ENCODE data around the gene POLR3F.

The POLR3F gene

DNA sequence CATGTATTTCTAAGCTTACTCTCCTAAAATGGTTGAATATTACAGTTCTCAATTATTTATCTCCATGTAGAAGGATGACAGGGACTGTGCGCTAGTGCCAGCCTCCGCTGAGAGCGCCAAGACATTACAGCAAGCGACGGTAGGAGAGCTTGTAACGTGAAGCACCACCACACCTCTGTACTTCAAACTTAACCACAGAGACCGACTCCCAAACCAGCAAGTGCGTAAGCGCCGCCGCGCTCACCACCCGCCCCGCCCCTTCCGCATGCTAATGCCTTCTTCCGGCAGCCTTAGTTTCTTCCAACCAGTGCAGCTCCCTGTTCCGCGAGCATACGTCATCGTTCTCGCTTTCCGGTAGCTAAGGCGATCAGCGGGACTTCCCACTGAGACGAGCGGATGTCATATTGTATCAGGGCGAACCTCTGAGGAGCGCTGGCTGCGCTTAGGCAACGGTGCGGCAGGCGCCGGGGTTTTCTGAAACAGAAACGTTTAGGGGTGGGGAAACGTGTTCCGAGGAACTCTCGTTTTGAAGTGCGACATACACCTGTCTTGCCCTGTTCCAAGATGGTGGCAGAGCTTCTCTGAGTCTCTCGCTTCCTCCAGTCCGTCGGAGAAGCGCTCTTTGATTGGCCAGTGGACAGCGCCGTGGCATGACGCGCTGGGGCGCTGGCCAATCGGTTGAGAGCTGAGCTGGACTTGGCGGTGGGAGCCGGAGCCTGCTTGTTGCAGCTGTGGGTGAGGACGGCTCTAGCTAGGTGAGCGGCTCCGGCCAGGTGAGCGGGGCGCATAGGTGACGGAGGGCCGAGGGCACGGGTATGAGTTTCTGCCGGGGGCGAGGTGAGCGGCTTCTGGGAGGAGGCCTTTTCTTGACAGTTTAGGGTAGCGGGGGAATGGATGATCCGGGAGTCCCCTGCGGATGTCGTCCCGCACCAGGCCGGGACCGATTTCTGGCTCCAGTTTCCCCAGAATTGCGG lies 40.3 kb downstream of the POLR3F start, which contains the start of gene SEC23B:
Gene SEC23B, plus strand, starts transcription at position 723 of the 974 bp plus-strand sequence. CDS start 2,896 bp downstream, outside the sequence.
- ChIA-PET CTCF (interaction anchor here (0.6 to 0.7 kb wide), 2 partner anchors 283 to 1178 kb away, joined by 3 to 4 read pairs; no protein-coding TSS in a partner anchor), POLR2A (interaction anchor here (0.8 to 4.0 kb wide), 14 partner anchors 10 to 367 kb away, joined by 3 to 90 read pairs (median 4); partner anchors contain the start of genes DZANK1, POLR3F, RBBP9 and SMIM26)
- H3K4me3 ChIP-seq (ENCODE audit: low read depth, low read length): peak within 1 kb of the TSS; percentile 92
- TF ChIP-seq ZNF521 (tag by site-specific recombination; IDR thresholded peaks at IDR 0.05) (no peak), ZNF76 (tag by site-specific recombination; IDR thresholded peaks at IDR 0.05; ENCODE audit: borderline replicate concordance, low read depth) (peak; percentile 79), ZNF558 (tag by site-specific recombination; IDR thresholded peaks at IDR 0.05) (no peak; the same call in 1 of the 2 replicates), ZNF140 (tag by site-specific recombination; IDR thresholded peaks at IDR 0.05) (no peak), ZNF701 (tag by site-specific recombination; IDR thresholded peaks at IDR 0.05) (no peak), ZNF621 (tag by site-specific recombination; IDR thresholded peaks at IDR 0.05) (no peak), GLIS1 (tag by site-specific recombination; IDR thresholded peaks at IDR 0.05) (peak; percentile 38; the same call in 1 of the 2 replicates), KLF8 (tag by site-specific recombination; IDR thresholded peaks at IDR 0.05) (peak; percentile 68; the same call in 1 of the 2 replicates), SCRT2 (tag by site-specific recombination; IDR thresholded peaks at IDR 0.05) (peak; percentile 97), ZNF19 (tag by site-specific recombination; IDR thresholded peaks at IDR 0.05; ENCODE audit: low read depth) (no peak), ZNF169 (tag by site-specific recombination; IDR thresholded peaks at IDR 0.05) (no peak), ZNF266 (tag by site-specific recombination; IDR thresholded peaks at IDR 0.05; ENCODE audit: low read depth) (no peak), ZNF223 (tag by site-specific recombination; IDR thresholded peaks at IDR 0.05) (no peak), MEIS1 (CRISPR knock-in tag; IDR thresholded peaks at IDR 0.05; ENCODE audit: borderline replicate concordance) (no peak), SCRT1 (tag by site-specific recombination; IDR thresholded peaks at IDR 0.05; ENCODE audit: borderline replicate concordance) (no peak), ZNF830 (tag by site-specific recombination; IDR thresholded peaks at IDR 0.05; ENCODE audit: low read depth) (no peak), ZNF610 (tag by site-specific recombination; IDR thresholded peaks at IDR 0.05; ENCODE audit: borderline replicate concordance) (peak; percentile 33; the same call in 1 of the 2 replicates), SP7 (tag by site-specific recombination; IDR thresholded peaks at IDR 0.05) (peak; percentile 88), ZNF239 (tag by site-specific recombination; IDR thresholded peaks at IDR 0.05) (no peak), ZBTB1 (tag by site-specific recombination; IDR thresholded peaks at IDR 0.05) (no peak), GLIS2 (tag by site-specific recombination; IDR thresholded peaks at IDR 0.05) (no peak), ZNF324 (tag by site-specific recombination; IDR thresholded peaks at IDR 0.05) (peak; percentile 90)
- TF ChIP-seq, protein P1, sequence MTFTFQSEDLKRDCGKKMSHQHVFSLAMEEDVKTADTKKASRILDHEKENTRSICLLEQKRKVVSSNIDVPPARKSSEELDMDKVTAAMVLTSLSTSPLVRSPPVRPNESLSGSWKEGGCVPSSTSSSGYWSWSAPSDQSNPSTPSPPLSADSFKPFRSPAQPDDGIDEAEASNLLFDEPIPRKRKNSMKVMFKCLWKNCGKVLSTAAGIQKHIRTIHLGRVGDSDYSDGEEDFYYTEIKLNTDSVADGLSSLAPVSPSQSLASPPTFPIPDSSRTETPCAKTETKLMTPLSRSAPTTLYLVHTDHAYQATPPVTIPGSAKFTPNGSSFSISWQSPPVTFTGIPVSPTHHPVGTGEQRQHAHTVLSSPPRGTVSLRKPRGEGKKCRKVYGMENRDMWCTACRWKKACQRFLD (tag by site-specific recombination; IDR thresholded peaks at IDR 0.05): no peak
- TF ChIP-seq, protein P2, sequence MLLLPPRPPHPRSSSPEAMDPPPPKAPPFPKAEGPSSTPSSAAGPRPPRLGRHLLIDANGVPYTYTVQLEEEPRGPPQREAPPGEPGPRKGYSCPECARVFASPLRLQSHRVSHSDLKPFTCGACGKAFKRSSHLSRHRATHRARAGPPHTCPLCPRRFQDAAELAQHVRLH (tag by site-specific recombination; IDR thresholded peaks at IDR 0.05): peak; percentile 96
- TF ChIP-seq, protein P3, sequence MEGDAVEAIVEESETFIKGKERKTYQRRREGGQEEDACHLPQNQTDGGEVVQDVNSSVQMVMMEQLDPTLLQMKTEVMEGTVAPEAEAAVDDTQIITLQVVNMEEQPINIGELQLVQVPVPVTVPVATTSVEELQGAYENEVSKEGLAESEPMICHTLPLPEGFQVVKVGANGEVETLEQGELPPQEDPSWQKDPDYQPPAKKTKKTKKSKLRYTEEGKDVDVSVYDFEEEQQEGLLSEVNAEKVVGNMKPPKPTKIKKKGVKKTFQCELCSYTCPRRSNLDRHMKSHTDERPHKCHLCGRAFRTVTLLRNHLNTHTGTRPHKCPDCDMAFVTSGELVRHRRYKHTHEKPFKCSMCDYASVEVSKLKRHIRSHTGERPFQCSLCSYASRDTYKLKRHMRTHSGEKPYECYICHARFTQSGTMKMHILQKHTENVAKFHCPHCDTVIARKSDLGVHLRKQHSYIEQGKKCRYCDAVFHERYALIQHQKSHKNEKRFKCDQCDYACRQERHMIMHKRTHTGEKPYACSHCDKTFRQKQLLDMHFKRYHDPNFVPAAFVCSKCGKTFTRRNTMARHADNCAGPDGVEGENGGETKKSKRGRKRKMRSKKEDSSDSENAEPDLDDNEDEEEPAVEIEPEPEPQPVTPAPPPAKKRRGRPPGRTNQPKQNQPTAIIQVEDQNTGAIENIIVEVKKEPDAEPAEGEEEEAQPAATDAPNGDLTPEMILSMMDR (tag by site-specific recombination; IDR thresholded peaks at IDR 0.05): peak; percentile 14; the same call in 1 of the 2 replicates
- TF ChIP-seq, protein P4, sequence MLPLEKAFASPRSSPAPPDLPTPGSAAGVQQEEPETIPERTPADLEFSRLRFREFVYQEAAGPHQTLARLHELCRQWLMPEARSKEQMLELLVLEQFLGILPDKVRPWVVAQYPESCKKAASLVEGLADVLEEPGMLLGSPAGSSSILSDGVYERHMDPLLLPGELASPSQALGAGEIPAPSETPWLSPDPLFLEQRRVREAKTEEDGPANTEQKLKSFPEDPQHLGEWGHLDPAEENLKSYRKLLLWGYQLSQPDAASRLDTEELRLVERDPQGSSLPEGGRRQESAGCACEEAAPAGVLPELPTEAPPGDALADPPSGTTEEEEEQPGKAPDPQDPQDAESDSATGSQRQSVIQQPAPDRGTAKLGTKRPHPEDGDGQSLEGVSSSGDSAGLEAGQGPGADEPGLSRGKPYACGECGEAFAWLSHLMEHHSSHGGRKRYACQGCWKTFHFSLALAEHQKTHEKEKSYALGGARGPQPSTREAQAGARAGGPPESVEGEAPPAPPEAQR (tag by site-specific recombination; IDR thresholded peaks at IDR 0.05): no peak
- TF ChIP-seq, protein P5, sequence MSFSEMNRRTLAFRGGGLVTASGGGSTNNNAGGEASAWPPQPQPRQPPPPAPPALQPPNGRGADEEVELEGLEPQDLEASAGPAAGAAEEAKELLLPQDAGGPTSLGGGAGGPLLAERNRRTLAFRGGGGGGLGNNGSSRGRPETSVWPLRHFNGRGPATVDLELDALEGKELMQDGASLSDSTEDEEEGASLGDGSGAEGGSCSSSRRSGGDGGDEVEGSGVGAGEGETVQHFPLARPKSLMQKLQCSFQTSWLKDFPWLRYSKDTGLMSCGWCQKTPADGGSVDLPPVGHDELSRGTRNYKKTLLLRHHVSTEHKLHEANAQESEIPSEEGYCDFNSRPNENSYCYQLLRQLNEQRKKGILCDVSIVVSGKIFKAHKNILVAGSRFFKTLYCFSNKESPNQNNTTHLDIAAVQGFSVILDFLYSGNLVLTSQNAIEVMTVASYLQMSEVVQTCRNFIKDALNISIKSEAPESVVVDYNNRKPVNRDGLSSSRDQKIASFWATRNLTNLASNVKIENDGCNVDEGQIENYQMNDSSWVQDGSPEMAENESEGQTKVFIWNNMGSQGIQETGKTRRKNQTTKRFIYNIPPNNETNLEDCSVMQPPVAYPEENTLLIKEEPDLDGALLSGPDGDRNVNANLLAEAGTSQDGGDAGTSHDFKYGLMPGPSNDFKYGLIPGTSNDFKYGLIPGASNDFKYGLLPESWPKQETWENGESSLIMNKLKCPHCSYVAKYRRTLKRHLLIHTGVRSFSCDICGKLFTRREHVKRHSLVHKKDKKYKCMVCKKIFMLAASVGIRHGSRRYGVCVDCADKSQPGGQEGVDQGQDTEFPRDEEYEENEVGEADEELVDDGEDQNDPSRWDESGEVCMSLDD (tag by site-specific recombination; IDR thresholded peaks at IDR 0.05): no peak
- TF ChIP-seq, protein P6, sequence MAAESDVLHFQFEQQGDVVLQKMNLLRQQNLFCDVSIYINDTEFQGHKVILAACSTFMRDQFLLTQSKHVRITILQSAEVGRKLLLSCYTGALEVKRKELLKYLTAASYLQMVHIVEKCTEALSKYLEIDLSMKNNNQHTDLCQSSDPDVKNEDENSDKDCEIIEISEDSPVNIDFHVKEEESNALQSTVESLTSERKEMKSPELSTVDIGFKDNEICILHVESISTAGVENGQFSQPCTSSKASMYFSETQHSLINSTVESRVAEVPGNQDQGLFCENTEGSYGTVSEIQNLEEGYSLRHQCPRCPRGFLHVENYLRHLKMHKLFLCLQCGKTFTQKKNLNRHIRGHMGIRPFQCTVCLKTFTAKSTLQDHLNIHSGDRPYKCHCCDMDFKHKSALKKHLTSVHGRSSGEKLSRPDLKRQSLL (tag by site-specific recombination; IDR thresholded peaks at IDR 0.05): peak; percentile 84; the same call in 1 of the 2 replicates

More for the DNA sequence above, 40.3 kb downstream of the POLR3F start, which contains the start of gene SEC23B:
- H3K36me3 ChIP-seq (ENCODE audit: control insufficient read depth in 2 of 2, insufficient read depth in 1 of 2, low read length in 2 of 2): peaks cover 23 to 31% of the 10 kb centered on the region in 2 experiments
- peak within 1 kb of the TSS; percentile 72 for H3K27ac ChIP-seq (ENCODE audit: extremely low read depth, low read depth, low read length)
- no peaks in the 10 kb centered on the region for H3K9me3 ChIP-seq (ENCODE audit: control insufficient read depth, insufficient read depth, low read depth, low read length)
- 0 out of 2 replicates have a peak, but pooled peaks cover 2% of the 10 kb centered on the region for H3K4me1 ChIP-seq (ENCODE audit: control insufficient read depth, insufficient read depth, low read length)
